Dermis microvascular lymphatic vessel endothelial cell (primary cell): ENCODE results near the gene AOC3. TPM values are rescaled to one million over a fixed set of nuclear protein-coding genes. Genes with fewer than 3 reads are reported as not detected.
"Not testable (repeated sequence)": the region's sequence is repeated elsewhere in the genome, so short reads cannot be mapped to it uniquely, and the experiment has no call there.

ENCODE experiments used
- DNase-seq, 2 donors: peaks; one replicate each; pipeline versions ENCODE4 v3.0.0 to v3.0.0-alpha.2; 2010; ENCODE audit warnings: low read depth in 2 of 2
- total RNA-seq: library from RNA; depleted of rRNA; stranded (reverse); fragments of >200 nt; gene quantifications from 2 replicates; pipeline ENCODE4 v1.2.1, GENCODE V29; 2014

Gene AOC3
- total RNA-seq, 1 donor from 2014 or later, result 0.26 TPM

- DNase-seq, result peak; percentile 55 to 78
Observed at GRCh38 chr17:42843358-42843934, 7.6 kb upstream of the AOC3 start.

GRCh38 chr17:42844271-42844670 lies 6.7 kb upstream of the AOC3 start, which contains the start of gene AOC2:
TSS of gene AOC2 (plus strand) at chr17:42844580. CDS start at chr17:42844627, 47 bp downstream.
- no peak for DNase-seq

DNA sequence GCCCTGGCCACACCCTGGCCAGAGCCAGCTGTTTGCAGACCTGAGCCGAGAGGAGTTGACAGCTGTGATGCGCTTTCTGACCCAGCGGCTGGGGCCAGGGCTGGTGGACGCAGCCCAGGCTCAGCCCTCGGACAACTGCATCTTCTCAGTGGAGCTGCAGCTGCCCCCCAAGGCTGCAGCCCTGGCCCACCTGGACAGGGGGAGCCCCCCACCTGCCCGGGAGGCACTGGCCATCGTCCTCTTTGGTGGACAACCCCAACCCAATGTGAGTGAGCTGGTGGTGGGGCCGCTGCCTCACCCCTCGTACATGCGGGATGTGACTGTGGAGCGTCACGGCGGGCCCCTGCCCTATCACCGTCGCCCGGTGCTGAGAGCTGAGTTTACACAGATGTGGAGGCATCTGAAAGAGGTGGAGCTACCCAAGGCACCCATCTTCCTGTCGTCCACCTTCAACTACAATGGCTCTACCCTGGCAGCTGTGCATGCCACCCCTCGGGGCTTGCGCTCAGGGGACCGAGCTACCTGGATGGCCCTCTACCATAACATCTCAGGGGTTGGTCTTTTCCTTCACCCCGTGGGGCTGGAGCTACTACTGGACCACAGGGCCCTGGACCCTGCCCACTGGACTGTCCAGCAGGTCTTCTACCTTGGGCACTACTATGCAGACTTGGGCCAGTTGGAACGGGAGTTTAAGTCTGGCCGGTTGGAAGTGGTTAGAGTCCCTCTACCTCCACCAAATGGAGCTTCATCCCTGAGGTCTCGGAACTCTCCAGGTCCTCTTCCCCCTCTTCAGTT lies 6.0 kb upstream of the AOC3 start:
- no peak for DNase-seq

DNA sequence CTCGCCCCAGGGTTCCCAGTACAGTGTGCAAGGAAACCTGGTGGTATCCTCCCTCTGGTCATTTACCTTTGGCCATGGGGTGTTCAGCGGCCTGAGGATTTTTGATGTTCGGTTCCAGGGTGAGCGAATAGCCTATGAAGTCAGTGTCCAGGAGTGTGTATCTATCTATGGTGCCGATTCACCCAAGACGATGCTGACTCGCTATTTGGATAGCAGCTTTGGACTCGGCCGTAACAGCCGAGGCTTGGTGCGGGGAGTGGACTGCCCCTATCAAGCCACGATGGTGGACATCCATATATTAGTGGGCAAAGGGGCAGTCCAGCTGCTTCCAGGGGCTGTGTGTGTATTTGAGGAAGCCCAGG lies 5.5 kb upstream of the AOC3 start:
- no peak for DNase-seq

GRCh38 chr17:42845918-42846593 lies 4.9 kb upstream of the AOC3 start:
- DNase-seq, result no peak

GRCh38 chr17:42846594-42847280 lies 4.3 kb upstream of the AOC3 start:
- no peak for DNase-seq

DNA sequence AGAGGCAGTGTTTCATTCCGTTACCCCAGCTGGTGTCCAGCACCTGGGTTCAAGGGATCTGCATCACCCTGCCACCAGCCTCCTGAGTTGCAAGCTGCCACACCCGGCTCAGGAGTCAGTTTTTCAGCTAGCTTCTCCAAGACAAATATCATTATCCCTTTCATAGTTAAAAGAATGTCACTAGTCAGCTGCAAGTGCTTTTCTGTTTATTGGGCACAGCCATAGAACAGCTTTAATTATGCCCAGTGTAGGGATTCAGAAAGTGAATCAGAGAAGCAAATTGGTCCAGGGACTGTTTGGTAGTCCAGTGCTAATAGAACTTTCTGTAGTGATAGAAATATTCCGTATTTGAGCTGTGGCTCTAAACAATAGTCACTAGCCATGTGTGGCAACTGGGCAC lies 2.9 kb upstream of the AOC3 start:
- no peak for DNase-seq

DNA sequence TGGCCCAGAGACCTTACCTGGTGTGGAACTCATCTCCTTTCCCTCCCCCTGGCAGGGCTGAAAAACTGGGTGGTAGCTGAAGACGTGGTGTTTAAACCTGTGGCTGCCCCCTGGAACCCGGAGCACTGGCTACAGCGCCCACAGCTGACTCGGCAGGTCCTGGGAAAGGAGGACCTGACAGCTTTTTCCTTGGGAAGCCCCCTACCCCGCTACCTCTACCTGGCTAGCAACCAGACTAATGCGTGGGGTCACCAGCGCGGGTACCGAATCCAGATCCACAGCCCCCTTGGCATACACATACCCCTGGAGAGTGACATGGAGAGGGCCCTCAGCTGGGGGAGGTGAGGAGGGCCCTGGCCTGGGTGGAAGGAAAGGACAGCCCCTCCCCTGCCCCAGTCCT lies 2.0 kb upstream of the AOC3 start:
- no peak for DNase-seq

- no peak for DNase-seq
Observed at GRCh38 chr17:42849451-42850181, 1.4 kb upstream of the AOC3 start.

DNA sequence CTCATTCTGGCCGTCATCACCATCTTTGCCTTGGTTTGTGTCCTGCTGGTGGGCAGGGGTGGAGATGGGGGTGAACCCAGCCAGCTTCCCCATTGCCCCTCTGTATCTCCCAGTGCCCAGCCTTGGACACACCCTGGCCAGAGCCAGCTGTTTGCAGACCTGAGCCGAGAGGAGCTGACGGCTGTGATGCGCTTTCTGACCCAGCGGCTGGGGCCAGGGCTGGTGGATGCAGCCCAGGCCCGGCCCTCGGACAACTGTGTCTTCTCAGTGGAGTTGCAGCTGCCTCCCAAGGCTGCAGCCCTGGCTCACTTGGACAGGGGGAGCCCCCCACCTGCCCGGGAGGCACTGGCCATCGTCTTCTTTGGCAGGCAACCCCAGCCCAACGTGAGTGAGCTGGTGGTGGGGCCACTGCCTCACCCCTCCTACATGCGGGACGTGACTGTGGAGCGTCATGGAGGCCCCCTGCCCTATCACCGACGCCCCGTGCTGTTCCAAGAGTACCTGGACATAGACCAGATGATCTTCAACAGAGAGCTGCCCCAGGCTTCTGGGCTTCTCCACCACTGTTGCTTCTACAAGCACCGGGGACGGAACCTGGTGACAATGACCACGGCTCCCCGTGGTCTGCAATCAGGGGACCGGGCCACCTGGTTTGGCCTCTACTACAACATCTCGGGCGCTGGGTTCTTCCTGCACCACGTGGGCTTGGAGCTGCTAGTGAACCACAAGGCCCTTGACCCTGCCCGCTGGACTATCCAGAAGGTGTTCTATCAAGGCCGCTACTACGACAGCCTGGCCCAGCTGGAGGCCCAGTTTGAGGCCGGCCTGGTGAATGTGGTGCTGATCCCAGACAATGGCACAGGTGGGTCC lies 607 bp downstream of the AOC3 start:
- DNase-seq, result not testable (repeated sequence)

DNA sequence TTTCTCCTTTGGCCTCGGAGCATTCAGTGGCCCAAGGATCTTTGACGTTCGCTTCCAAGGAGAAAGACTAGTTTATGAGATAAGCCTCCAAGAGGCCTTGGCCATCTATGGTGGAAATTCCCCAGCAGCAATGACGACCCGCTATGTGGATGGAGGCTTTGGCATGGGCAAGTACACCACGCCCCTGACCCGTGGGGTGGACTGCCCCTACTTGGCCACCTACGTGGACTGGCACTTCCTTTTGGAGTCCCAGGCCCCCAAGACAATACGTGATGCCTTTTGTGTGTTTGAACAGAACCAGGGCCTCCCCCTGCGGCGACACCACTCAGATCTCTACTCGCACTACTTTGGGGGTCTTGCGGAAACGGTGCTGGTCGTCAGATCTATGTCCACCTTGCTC lies 1.4 kb downstream of the AOC3 start:
- no peak for DNase-seq

- no peak for DNase-seq
Observed at GRCh38 chr17:42853004-42853403, 2.0 kb downstream of the AOC3 start.

- DNase-seq, result no peak
Observed at GRCh38 chr17:42853597-42853967, 2.6 kb downstream of the AOC3 start.

- no peak for DNase-seq
Observed at GRCh38 chr17:42853968-42854790, 3.2 kb downstream of the AOC3 start.

DNA sequence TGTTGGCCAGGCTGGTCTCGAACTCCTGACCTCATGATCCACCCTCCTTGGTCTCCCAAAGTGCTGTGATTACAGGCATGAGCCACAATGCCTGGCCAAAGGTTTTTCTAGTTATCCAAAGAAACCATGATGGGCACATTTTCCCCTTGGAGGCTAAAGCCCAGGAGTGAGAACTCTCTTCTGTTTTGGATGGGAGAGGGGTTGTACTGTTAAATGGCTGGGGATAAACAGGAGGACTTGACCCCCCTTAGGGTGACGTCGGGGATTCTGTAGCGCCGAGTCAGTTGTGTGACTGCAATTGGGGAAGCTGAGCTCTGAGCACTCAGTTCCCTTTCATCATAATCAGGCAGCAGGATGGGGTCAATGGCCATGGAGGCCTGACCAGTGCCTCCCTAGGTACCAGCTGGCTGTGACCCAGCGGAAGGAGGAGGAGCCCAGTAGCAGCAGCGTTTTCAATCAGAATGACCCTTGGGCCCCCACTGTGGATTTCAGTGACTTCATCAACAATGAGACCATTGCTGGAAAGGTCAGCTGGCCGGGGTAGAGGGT lies 4.1 kb downstream of the AOC3 start:
- DNase-seq, result no peak

- not testable (repeated sequence) for DNase-seq
Observed at GRCh38 chr17:42856093-42856492, 5.1 kb downstream of the AOC3 start.

- not testable (repeated sequence) for DNase-seq
Observed at GRCh38 chr17:42856516-42856915, 5.5 kb downstream of the AOC3 start.

DNA sequence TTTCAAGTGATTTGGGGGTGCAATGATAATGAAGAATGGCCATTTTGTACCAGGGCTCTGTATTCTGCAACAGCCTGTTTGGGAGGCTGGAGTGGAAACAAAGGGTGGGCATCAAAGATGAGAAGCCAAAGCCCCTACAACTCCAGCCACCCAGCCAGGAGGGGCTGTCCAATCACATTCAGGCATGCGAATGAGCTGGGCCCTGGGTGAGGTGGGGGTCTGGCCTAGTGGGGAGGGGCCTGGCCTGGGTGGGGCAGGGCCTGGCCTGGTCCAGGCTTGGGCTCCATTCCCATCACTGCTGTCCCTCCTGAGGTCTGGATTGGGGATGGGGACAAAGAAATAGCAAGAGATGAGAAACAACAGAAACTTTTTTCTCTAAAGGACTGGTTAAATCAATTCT lies 6.4 kb downstream of the AOC3 start:
- no peak for DNase-seq

- DNase-seq, result no peak
Observed at GRCh38 chr17:42865638-42866094, 14.7 kb downstream of the AOC3 start.
